Upper lobe of right lung (tissue), 1 donor: ENCODE data around the gene TBX4. TPM values are rescaled to one million over a fixed set of nuclear protein-coding genes. Genes with fewer than 3 reads are reported as not detected.
"Not testable (repeated sequence)": the region's sequence is repeated elsewhere in the genome, so short reads cannot be mapped to it uniquely, and the experiment has no call there.

Source experiments
- ATAC-seq: fragments of 200-7000 bp; cut with Tn5 transposase; one replicate; pipeline ENCODE4 v1.9.1; 2020; ENCODE audit warnings: mild to moderate bottlenecking, moderate library complexity
- DNase-seq: peaks from one replicate; pipeline ENCODE4 v3.0.0-alpha.2; 2020
- H3K27ac ChIP-seq: fragments of 200-600 bp; one replicate; pipeline ENCODE4 v1.8.0; 2022
- H3K27me3 ChIP-seq: fragments of 200-600 bp; one replicate; pipeline ENCODE4 v1.8.0; 2022; ENCODE audit warnings: mild to moderate bottlenecking
- H3K36me3 ChIP-seq: fragments of 200-600 bp; one replicate; pipeline ENCODE4 v1.8.0; 2022
- H3K4me1 ChIP-seq: fragments of 200-600 bp; one replicate; pipeline ENCODE4 v1.8.0; 2022
- H3K4me3 ChIP-seq: fragments of 200-600 bp; one replicate; pipeline ENCODE4 v1.8.0; 2022; ENCODE audit warnings: mild to moderate bottlenecking
- H3K9me3 ChIP-seq: fragments of 200-600 bp; one replicate; pipeline ENCODE4 v1.8.0; 2022
- CTCF ChIP-seq: fragments of 200-600 bp; IDR thresholded peaks from one replicate; pipeline ENCODE4 v1.8.0; 2022; ENCODE audit warnings: antibody characterized with exemption
- intact Hi-C: fragments of 100-400 bp; cut with DNase I; formaldehyde crosslinking; loops from one replicate; pipeline ENCODE4 v1.11.0; 2022
- total RNA-seq: library from RNA; stranded (reverse); fragmentation: NEBNext Ultra II Directional; extraction: Animal tissue kit (Norgen Biotek cat#: 25700); gene quantifications from one replicate; pipeline ENCODE4 v1.2.1, GENCODE V29; 2021
- donor health status: DM: no; HTN: yes; CAD: no; lungs with severe emphysema.

TBX4 gene
- total RNA-seq, 1 donor from 2014 or later: 28.6 TPM

- H3K27ac ChIP-seq: no peak overlapping the region
- DNase-seq (no peak), ATAC-seq (no peak)
- no peaks in the 10 kb centered on the region for H3K36me3 ChIP-seq
- no peaks in the 10 kb centered on the region for H3K4me1 ChIP-seq
- no peak for TF ChIP-seq CTCF
- H3K27me3 ChIP-seq: no peaks in the 10 kb centered on the region
- intact Hi-C loops: no loop called here
- no peaks in the 10 kb centered on the region for H3K9me3 ChIP-seq
- no peak overlapping the region for H3K4me3 ChIP-seq
Observed at GRCh38 chr17:61519139-61519538, 66.9 kb downstream of the TBX4 start.

GRCh38 chr17:61519754-61520440, 67.7 kb downstream of the TBX4 start:
- H3K27ac ChIP-seq: no peak overlapping the region
- ATAC-seq (no peak), DNase-seq (no peak)
- H3K4me1 ChIP-seq: no peaks in the 10 kb centered on the region
- H3K27me3 ChIP-seq: no peaks in the 10 kb centered on the region
- H3K9me3 ChIP-seq: no peaks in the 10 kb centered on the region
- intact Hi-C loops: no loop called here
- H3K36me3 ChIP-seq: no peaks in the 10 kb centered on the region
- no peak for TF ChIP-seq CTCF
- no peak overlapping the region for H3K4me3 ChIP-seq

- Histone ChIP-seq H3K27me3 (no peaks in the 10 kb centered on the region), H3K9me3 (no peaks in the 10 kb centered on the region), H3K4me3 (no peak overlapping the region), H3K4me1 (no peaks in the 10 kb centered on the region), H3K27ac (no peak overlapping the region), H3K36me3 (no peaks in the 10 kb centered on the region)
- intact Hi-C loops: no loop called here
- TF ChIP-seq CTCF: no peak
- ATAC-seq (no peak), DNase-seq (no peak)
Observed at GRCh38 chr17:61520897-61521296, 68.7 kb downstream of the TBX4 start.

GRCh38 chr17:61522088-61522487, 69.9 kb downstream of the TBX4 start:
- DNase-seq: no peak
- TF ChIP-seq CTCF: no peak
- no peaks in the 10 kb centered on the region for H3K4me1 ChIP-seq
- H3K4me3 ChIP-seq: no peak overlapping the region
- H3K36me3 ChIP-seq: no peaks in the 10 kb centered on the region
- no peaks in the 10 kb centered on the region for H3K27me3 ChIP-seq
- intact Hi-C loops: no loop called here
- H3K9me3 ChIP-seq: no peaks in the 10 kb centered on the region
- H3K27ac ChIP-seq: no peak overlapping the region
- ATAC-seq: no peak

- no peak overlapping the region for H3K4me3 ChIP-seq
Observed at GRCh38 chr17:61524319-61524718, 72.1 kb downstream of the TBX4 start.

GRCh38 chr17:61527441-61527840, 75.2 kb downstream of the TBX4 start:
- H3K27me3 ChIP-seq, DNase-seq, ATAC-seq, H3K36me3 ChIP-seq, H3K9me3 ChIP-seq, H3K4me1 ChIP-seq, H3K27ac ChIP-seq, H3K4me3 ChIP-seq, intact Hi-C loops: not testable (repeated sequence)

More at GRCh38 chr17:61524319-61524718, 72.1 kb downstream of the TBX4 start:
- Histone ChIP-seq H3K9me3 (no peaks in the 10 kb centered on the region), H3K36me3 (no peaks in the 10 kb centered on the region), H3K27ac (no peak overlapping the region), H3K27me3 (no peaks in the 10 kb centered on the region), H3K4me1 (no peaks in the 10 kb centered on the region)
- no peak for TF ChIP-seq CTCF
- DNase-seq: no peak
- ATAC-seq: no peak
- intact Hi-C loops: no loop called here
